Breast epithelium (tissue), 4 donors: Measurements from ENCODE around the gene CATSPER1. TPM values are rescaled to one million over a fixed set of nuclear protein-coding genes. Genes with fewer than 3 reads are reported as not detected.

Source experiments
- DNase-seq, 2 donors: peaks; one replicate each; pipeline ENCODE4 v3.0.0-alpha.2; 2019; ENCODE audit warnings: low spot score in 2 of 2
- H3K27ac ChIP-seq, 2 donors: fragments of 200-600 bp; sonication (generic) in 1 of 2; one replicate each; pipeline ENCODE4 v1.5.1; 2016 to 2019; ENCODE audit warnings: mild to moderate bottlenecking in 1 of 2
- H3K27me3 ChIP-seq, 2 donors: fragments of 200-600 bp; sonication (generic) in 1 of 2; one replicate each; pipeline versions ENCODE4 v1.5.1 to v1.6.0; 2017 to 2019; ENCODE audit warnings: control low read depth in 1 of 2, mild to moderate bottlenecking in 1 of 2
- H3K36me3 ChIP-seq: fragments of 200-600 bp; one replicate; pipeline ENCODE4 v1.5.1; 2019
- H3K4me1 ChIP-seq, 2 donors: fragments of 200-600 bp; sonication (generic); one replicate each; pipeline ENCODE4 v1.5.1; 2016 to 2019; ENCODE audit warnings: control low read depth in 1 of 2
- H3K4me3 ChIP-seq, 3 donors: fragments of 200-600 bp; sonication (generic); 1 replicate in 2 of 3; 2 replicates in 1 of 3; pipeline ENCODE4 v1.5.1; 2016 to 2019; ENCODE audit warnings: mild to moderate bottlenecking in 3 of 3, moderate library complexity in 2 of 3
- H3K9me3 ChIP-seq, 2 donors: fragments of 200-600 bp; sonication (generic) in 1 of 2; one replicate each; pipeline ENCODE4 v1.5.1; 2016 to 2019; ENCODE audit warnings: control low read depth in 1 of 2
- POLR2A ChIP-seq: fragments of 450-650 bp; IDR thresholded peaks from one replicate; pipeline ENCODE4 v1.6.1; 2016; ENCODE audit warnings: antibody characterized with exemption, mild to moderate bottlenecking, moderate library complexity
- POLR2AphosphoS5 ChIP-seq, 3 donors: sonication (generic); formaldehyde crosslinking; IDR thresholded peaks; one replicate each; pipeline ENCODE4 v1.6.1; 2017; ENCODE audit warnings: antibody characterized with exemption in 3 of 3
- intact Hi-C: fragments of 100-400 bp; cut with DNase I; formaldehyde crosslinking; loops from one replicate; pipeline ENCODE4 v1.15.1; 2023; ENCODE audit warnings: low total_unique reads
- total RNA-seq, 3 donors: library from RNA; depleted of rRNA; stranded (reverse); fragments of >200 nt; gene quantifications; one replicate each; pipeline ENCODE4 v1.1.0, GENCODE V29; 2016
- TF ChIP-seq, protein P1 (sequence below), 3 donors: fragments of 450-650 bp; IDR thresholded peaks; one replicate each; pipeline ENCODE4 v1.5.1; 2016 to 2017; ENCODE audit warnings: antibody characterized with exemption in 3 of 3, mild to moderate bottlenecking in 3 of 3, moderate library complexity in 3 of 3

CATSPER1 gene
- total RNA-seq, 3 donors from 2014 or later: 0.32 to 1.3 TPM; not detected in 1

DNA sequence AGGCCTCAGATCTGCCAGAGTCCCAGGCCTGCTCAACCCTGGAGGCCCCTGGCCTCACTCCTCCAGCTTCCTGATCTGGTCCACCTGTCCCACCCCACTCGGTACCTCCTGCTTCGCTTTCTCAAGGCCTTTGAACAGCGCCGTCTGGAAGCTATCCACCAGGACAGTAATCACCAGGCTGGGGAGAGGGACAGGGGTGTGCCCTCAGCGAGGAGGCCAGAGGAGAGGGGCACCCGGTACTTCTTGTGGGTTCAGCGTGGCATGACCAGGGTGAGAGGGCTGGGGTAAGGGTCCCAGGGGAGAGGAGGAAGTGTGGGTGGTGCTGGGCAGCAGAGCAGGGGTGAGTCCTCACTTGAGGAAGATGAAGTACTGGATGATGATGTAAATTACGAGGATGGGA lies 6.1 kb downstream of the CATSPER1 start:
- Histone ChIP-seq H3K4me1 (no peaks in the 10 kb centered on the region), H3K27ac (no peak overlapping the region), H3K4me3 (no peak overlapping the region), H3K27me3 (peaks cover 0 to 7% of the 10 kb centered on the region in 2 donors), H3K9me3 (no peaks in the 10 kb centered on the region), H3K36me3 (no peaks in the 10 kb centered on the region)
- intact Hi-C loops: no loop called here
- TF ChIP-seq, protein P1, sequence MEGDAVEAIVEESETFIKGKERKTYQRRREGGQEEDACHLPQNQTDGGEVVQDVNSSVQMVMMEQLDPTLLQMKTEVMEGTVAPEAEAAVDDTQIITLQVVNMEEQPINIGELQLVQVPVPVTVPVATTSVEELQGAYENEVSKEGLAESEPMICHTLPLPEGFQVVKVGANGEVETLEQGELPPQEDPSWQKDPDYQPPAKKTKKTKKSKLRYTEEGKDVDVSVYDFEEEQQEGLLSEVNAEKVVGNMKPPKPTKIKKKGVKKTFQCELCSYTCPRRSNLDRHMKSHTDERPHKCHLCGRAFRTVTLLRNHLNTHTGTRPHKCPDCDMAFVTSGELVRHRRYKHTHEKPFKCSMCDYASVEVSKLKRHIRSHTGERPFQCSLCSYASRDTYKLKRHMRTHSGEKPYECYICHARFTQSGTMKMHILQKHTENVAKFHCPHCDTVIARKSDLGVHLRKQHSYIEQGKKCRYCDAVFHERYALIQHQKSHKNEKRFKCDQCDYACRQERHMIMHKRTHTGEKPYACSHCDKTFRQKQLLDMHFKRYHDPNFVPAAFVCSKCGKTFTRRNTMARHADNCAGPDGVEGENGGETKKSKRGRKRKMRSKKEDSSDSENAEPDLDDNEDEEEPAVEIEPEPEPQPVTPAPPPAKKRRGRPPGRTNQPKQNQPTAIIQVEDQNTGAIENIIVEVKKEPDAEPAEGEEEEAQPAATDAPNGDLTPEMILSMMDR (IDR thresholded peaks at IDR 0.05): no peak
- TF ChIP-seq POLR2AphosphoS5 (IDR thresholded peaks at IDR 0.05) (no peak), POLR2A (no peak)
- DNase-seq: no peak

- Histone ChIP-seq H3K27me3 (peaks cover 0 to 6% of the 10 kb centered on the region in 2 donors), H3K4me3 (no peak overlapping the region), H3K4me1 (peaks cover 0 to under 1% of the 10 kb centered on the region in 2 donors), H3K9me3 (no peaks in the 10 kb centered on the region), H3K27ac (no peak overlapping the region), H3K36me3 (no peaks in the 10 kb centered on the region)
- TF ChIP-seq POLR2A (no peak), POLR2AphosphoS5 (IDR thresholded peaks at IDR 0.05) (no peak)
- TF ChIP-seq, protein P1 (IDR thresholded peaks at IDR 0.05): no peak
- no peak for DNase-seq
- intact Hi-C loops: no loop called here
These were observed 9.0 kb downstream of the CATSPER1 start for GRCh38 chr11:66017321-66017720.

DNA sequence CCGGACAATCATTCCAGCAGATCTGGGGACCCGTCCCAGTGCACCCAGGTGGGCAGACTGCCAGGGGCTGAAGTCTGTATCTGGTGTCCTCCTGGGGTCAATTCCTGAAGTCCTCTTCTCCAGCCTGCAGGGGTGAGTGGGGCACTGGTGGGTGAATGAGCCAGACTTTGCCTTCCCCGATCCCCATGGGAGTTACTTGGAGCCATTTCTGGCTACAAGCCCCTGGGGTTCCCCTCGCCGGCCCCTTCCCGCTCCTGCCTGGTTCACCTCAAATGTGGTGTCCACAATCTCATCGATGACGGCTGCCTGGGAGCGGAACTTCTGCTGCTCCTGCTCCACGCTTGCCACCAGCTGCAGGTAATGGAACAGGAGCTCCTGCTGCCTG lies 9.5 kb downstream of the CATSPER1 start:
- H3K36me3 ChIP-seq: no peaks in the 10 kb centered on the region
- TF ChIP-seq, protein P1 (IDR thresholded peaks at IDR 0.05): no peak
- TF ChIP-seq POLR2A: no peak
- TF ChIP-seq POLR2AphosphoS5 (IDR thresholded peaks at IDR 0.05): no peak
- no peaks in the 10 kb centered on the region for H3K9me3 ChIP-seq

DNA sequence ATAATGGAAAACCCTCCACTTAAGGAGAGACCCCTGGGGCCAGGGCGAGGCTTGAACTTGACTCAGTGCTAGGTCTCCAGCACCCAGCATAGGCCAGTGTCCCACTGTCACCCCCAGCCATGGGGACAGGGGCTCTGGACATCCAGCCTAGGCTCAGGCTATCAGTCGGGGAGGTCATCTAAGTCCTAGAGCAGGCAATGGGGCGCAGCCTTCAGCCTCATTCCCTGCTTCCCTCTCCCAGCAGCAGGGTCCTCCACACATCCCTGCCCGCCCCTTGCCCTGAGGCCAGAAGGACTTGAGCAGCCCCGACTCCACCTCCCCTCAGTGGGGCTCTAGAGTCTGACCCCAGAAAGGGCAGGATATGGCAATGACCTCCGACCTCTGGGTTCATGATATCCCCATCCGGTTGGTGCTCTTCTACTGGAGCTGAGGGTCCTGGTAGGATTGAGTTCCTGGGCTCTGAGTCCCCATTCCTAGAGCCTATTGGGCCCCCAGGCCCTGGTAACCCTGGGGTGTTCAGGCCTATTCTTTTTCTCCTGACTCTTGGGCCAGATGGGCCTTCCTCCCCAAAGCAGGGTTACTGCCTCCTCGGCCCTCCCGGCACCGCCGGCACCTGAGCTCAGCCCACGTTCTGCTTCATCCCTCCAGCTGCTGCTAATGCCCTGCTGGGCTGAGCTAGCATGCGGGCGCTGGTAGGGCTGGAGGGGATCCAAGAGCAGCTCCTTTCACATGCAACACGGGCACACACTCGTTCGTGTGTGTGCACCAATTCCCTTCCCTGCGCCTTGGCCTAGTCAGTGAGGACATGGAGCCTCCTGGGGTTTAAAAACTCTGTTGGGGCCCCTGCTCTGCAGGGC lies 10.1 kb downstream of the CATSPER1 start:
- H3K9me3 ChIP-seq: no peaks in the 10 kb centered on the region
- TF ChIP-seq POLR2AphosphoS5 (IDR thresholded peaks at IDR 0.05) (no peak), POLR2A (no peak)
- TF ChIP-seq, protein P1 (IDR thresholded peaks at IDR 0.05): no peak
- no peaks in the 10 kb centered on the region for H3K36me3 ChIP-seq
- no peak for DNase-seq
- no peak overlapping the region for H3K4me3 ChIP-seq
- peaks cover 0 to 6% of the 10 kb centered on the region in 2 donors for H3K27me3 ChIP-seq
- intact Hi-C loops: no loop called here
- peaks cover 0 to 9% of the 10 kb centered on the region in 2 donors for H3K4me1 ChIP-seq
- peak overlapping the region in 1 of 2 donors; percentile 63 for H3K27ac ChIP-seq

More for the DNA sequence above, 9.5 kb downstream of the CATSPER1 start:
- peaks cover 0 to 6% of the 10 kb centered on the region in 2 donors for H3K27me3 ChIP-seq
- H3K4me1 ChIP-seq: peaks cover 0 to 6% of the 10 kb centered on the region in 2 donors
- no peak overlapping the region for H3K4me3 ChIP-seq
- DNase-seq: no peak
- no peak overlapping the region for H3K27ac ChIP-seq
- intact Hi-C loops: no loop called here

DNA sequence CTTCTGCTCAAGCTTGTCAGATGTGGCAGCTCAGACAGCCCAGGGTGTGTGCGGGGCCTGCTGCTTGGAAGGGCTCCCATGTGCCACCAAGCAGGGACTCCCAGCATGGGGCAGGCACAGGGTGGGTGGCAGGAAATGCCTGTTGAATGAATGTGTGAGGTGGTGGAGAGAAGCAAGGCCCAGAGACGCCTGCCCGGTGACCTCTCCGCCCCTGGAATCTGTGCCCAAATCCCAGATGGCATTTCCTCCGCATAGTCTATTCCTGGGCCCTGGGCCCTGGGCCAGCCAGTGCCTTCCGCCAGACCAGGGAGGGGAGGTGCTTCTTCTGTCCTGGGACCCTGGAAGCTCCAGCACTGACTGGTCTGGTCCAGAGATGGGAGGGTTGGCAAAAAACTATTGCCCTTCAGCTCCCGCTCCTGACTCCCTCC lies 10.8 kb downstream of the CATSPER1 start:
- Histone ChIP-seq H3K27me3 (peaks cover 0 to 6% of the 10 kb centered on the region in 2 donors), H3K9me3 (no peaks in the 10 kb centered on the region), H3K4me3 (no peak overlapping the region), H3K4me1 (peaks cover 0 to 9% of the 10 kb centered on the region in 2 donors), H3K27ac (peak overlapping the region in 1 of 2 donors; percentile 63), H3K36me3 (no peaks in the 10 kb centered on the region)
- intact Hi-C loops: no loop called here
- TF ChIP-seq POLR2AphosphoS5 (IDR thresholded peaks at IDR 0.05): no peak
- TF ChIP-seq POLR2A: no peak
- TF ChIP-seq, protein P1 (IDR thresholded peaks at IDR 0.05): no peak
- no peak for DNase-seq
